Caco-2 (cell line): ENCODE results near the gene DEK. TPM values are rescaled to one million over a fixed set of nuclear protein-coding genes. Genes with fewer than 3 reads are reported as not detected.
"Not testable (repeated sequence)": the region's sequence is repeated elsewhere in the genome, so short reads cannot be mapped to it uniquely, and the experiment has no call there.

Source experiments
- BruUV-seq: library from RNA; stranded (reverse); fragments of 400-500 nt; replicated peaks from 2 replicates; lab custom pipeline; 2021; lab: Mats Ljungman, UMichigan
- CTCF ChIA-PET: fragments of 300-600 bp; sonication (Branson Sonifier 250); formaldehyde crosslinking; loops from one replicate; lab custom pipeline; 2022; ENCODE audit warnings: antibody characterized with exemption; lab: Charles Lee
- POLR2A ChIA-PET: fragments of 300-600 bp; sonication (Branson Sonifier 250); formaldehyde crosslinking; loops from one replicate; lab custom pipeline; 2022; ENCODE audit warnings: antibody characterized with exemption; lab: Charles Lee
- DNase-seq, 2 experiments: peaks; one replicate each; pipeline versions ENCODE4 v3.0.0 to v3.0.0-alpha.2; 2020 to 2022
- H3K27me3 ChIP-seq: replicated peaks from 2 replicates; pipeline ENCODE4 v1.6.0; 2011; ENCODE audit warnings: low read length; ENCODE audit not compliant: control insufficient read depth, insufficient read depth
- H3K36me3 ChIP-seq: 2 replicates; pipeline ENCODE4 v1.5.1; 2011; ENCODE audit warnings: low read length; ENCODE audit not compliant: control insufficient read depth, insufficient read depth
- H3K4me1 ChIP-seq: fragments of 250-450 bp; sonication (Bioruptor Pico); 2 replicates; pipeline ENCODE4 v1.5.1; 2020; ENCODE audit warnings: mild to moderate bottlenecking
- H3K4me3 ChIP-seq: 2 replicates; pipeline ENCODE4 v1.5.1; 2011; ENCODE audit warnings: low read depth, mild to moderate bottlenecking, control low read depth, low read length
- H3K9me3 ChIP-seq: fragments of 250-450 bp; sonication (Bioruptor Pico); 2 replicates; pipeline ENCODE4 v1.5.1; 2020; ENCODE audit warnings: mild to moderate bottlenecking, moderate library complexity
- H3K27ac Mint-ChIP-seq: one replicate; pipeline ENCODE4 v1.8.0; 2022; ENCODE audit warnings: mixed read lengths; ENCODE audit not compliant: unreplicated experiment
- H3K27me3 Mint-ChIP-seq: one replicate; pipeline ENCODE4 v1.8.0; 2022; ENCODE audit warnings: mixed read lengths; ENCODE audit not compliant: insufficient read depth, unreplicated experiment
- H3K36me3 Mint-ChIP-seq: one replicate; pipeline ENCODE4 v1.8.0; 2022; ENCODE audit warnings: mild to moderate bottlenecking, mixed read lengths; ENCODE audit not compliant: insufficient read depth, unreplicated experiment
- H3K4me1 Mint-ChIP-seq: one replicate; pipeline ENCODE4 v1.8.0; 2022; ENCODE audit warnings: low read depth, mixed read lengths; ENCODE audit not compliant: unreplicated experiment
- H3K4me3 Mint-ChIP-seq: one replicate; pipeline ENCODE4 v1.8.0; 2022; ENCODE audit warnings: mild to moderate bottlenecking, moderate library complexity, mixed read lengths; ENCODE audit not compliant: unreplicated experiment
- H3K9me3 Mint-ChIP-seq: one replicate; pipeline ENCODE4 v1.8.0; 2022; ENCODE audit warnings: mixed read lengths; ENCODE audit not compliant: unreplicated experiment
- CTCF ChIP-seq, 2 experiments: fragments of 200-600 bp in 1 of 2; IDR thresholded peaks; 1 replicate in 1 of 2; 2 replicates in 1 of 2; pipeline versions ENCODE4 v1.5.1 to v1.8.0; 2011 to 2022; ENCODE audit warnings: antibody characterized with exemption in 1 of 2, control low read depth in 1 of 2, inconsistent platforms in 1 of 2, low read depth in 1 of 2, low read length in 1 of 2, mild to moderate bottlenecking in 1 of 2, moderate library complexity in 1 of 2; ENCODE audit not compliant: insufficient read depth in 1 of 2, severe bottlenecking in 1 of 2, unreplicated experiment in 1 of 2
- intact Hi-C: fragments of 100-400 bp; cut with micrococcal nuclease; formaldehyde crosslinking; loops from one replicate; pipeline ENCODE4 v1.10.0; 2022; ENCODE audit not compliant: unreplicated experiment
- total RNA-seq: library from RNA; stranded (reverse); gene quantifications from 2 replicates; pipeline ENCODE4 v1.2.3, GENCODE V29; 2022

DEK gene
- total RNA-seq, 1 experiment from 2014 or later = 170 TPM

- no peaks in the 10 kb centered on the region for H3K27me3 ChIP-seq
- no peaks in the 10 kb centered on the region for H3K4me1 ChIP-seq
- no TSS peak for BruUV-seq
- intact Hi-C loops = no loop called here
- H3K4me1 Mint-ChIP-seq = no peaks in the 10 kb centered on the region
- H3K36me3 ChIP-seq = no peaks in the 10 kb centered on the region
- H3K4me3 Mint-ChIP-seq = no peak overlapping the region
- ChIA-PET POLR2A (no interaction called here), CTCF (no interaction called here)
- no peaks in the 10 kb centered on the region for H3K9me3 Mint-ChIP-seq
- no peaks in the 10 kb centered on the region for H3K9me3 ChIP-seq
- TF ChIP-seq CTCF (IDR thresholded peaks at IDR 0.05; ENCODE audit: insufficient read depth in 1 of 2, low read depth in 1 of 2, low read length in 1 of 2, severe bottlenecking in 1 of 2, unreplicated experiment in 1 of 2) = no peak
- H3K4me3 ChIP-seq = no peak overlapping the region
- no peak for DNase-seq
- no peaks in the 10 kb centered on the region for H3K36me3 Mint-ChIP-seq
- no peak overlapping the region for H3K27ac Mint-ChIP-seq
- no peaks in the 10 kb centered on the region for H3K27me3 Mint-ChIP-seq
Measured at GRCh38 chr6:18210707-18211106, 53.6 kb downstream of the DEK start.

- Mint-ChIP-seq H3K4me3 (no peak overlapping the region), H3K27me3 (no peaks in the 10 kb centered on the region), H3K36me3 (no peaks in the 10 kb centered on the region), H3K9me3 (no peaks in the 10 kb centered on the region), H3K27ac (no peak overlapping the region), H3K4me1 (no peaks in the 10 kb centered on the region)
- intact Hi-C loops = no loop called here
- TF ChIP-seq CTCF (IDR thresholded peaks at IDR 0.05; ENCODE audit: insufficient read depth in 1 of 2, low read depth in 1 of 2, low read length in 1 of 2, severe bottlenecking in 1 of 2, unreplicated experiment in 1 of 2) = no peak
- no peaks in the 10 kb centered on the region for H3K27me3 ChIP-seq
- H3K4me3 ChIP-seq = no peak overlapping the region
- no peak for DNase-seq
- BruUV-seq = no TSS peak
- ChIA-PET CTCF (no interaction called here), POLR2A (no interaction called here)
- no peaks in the 10 kb centered on the region for H3K36me3 ChIP-seq
- no peaks in the 10 kb centered on the region for H3K4me1 ChIP-seq
- H3K9me3 ChIP-seq = no peaks in the 10 kb centered on the region
Measured at GRCh38 chr6:18209539-18210197, 54.7 kb downstream of the DEK start.

GRCh38 chr6:18208778-18209177, 55.6 kb downstream of the DEK start:
- H3K9me3 ChIP-seq, H3K9me3 Mint-ChIP-seq, H3K4me3 Mint-ChIP-seq, BruUV-seq, H3K27ac Mint-ChIP-seq, H3K4me3 ChIP-seq, DNase-seq, intact Hi-C loops, H3K4me1 Mint-ChIP-seq, H3K36me3 ChIP-seq, H3K4me1 ChIP-seq, POLR2A ChIA-PET, CTCF ChIA-PET, H3K27me3 ChIP-seq, H3K36me3 Mint-ChIP-seq, H3K27me3 Mint-ChIP-seq: not testable (repeated sequence)
